ES-I3 (cell line): ENCODE measurements around the gene TLR7.

ENCODE experiments used
- H3K36me3 ChIP-seq: 2 replicates; pipeline ENCODE4 v1.6.1; 2013; ENCODE audit warnings: mild to moderate bottlenecking, low read length, control low read depth, moderate library complexity; ENCODE audit not compliant: insufficient read depth
- H3K4me1 ChIP-seq: 2 replicates; pipeline ENCODE4 v1.6.1; 2013; ENCODE audit warnings: mild to moderate bottlenecking, control low read depth, low read length; ENCODE audit not compliant: insufficient read depth
- H3K9ac ChIP-seq: 2 replicates; pipeline ENCODE4 v1.6.1; 2013; ENCODE audit warnings: low read depth, mild to moderate bottlenecking, low read length, moderate library complexity
- H3K9me3 ChIP-seq: 2 replicates; pipeline ENCODE4 v1.6.1; 2013; ENCODE audit warnings: mild to moderate bottlenecking, low read length, moderate library complexity; ENCODE audit not compliant: control insufficient read depth, insufficient read depth

Gene TLR7

DNA sequence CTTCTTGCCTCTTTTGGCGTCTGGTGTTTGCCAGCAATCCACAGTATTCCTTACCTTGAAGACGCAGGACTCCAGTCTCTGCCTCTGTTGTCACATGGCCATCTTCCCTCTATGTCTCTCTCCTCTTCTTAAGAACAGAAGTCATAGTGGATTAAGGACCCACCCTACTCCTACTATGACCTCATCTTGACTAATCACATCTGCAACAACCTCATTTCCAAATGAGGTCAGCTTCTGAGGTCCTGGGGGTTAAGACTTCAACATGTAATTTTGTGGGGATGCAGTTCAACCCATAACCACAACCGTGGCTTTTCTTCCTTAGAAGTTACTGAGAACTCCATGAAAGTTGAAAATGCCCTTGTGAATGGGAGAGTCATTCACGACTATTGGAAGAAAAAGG lies 62.8 kb downstream of the TLR7 start:
- Histone ChIP-seq H3K9ac (no peak overlapping the region), H3K4me1 (no peaks in the 10 kb centered on the region), H3K9me3 (no peaks in the 10 kb centered on the region), H3K36me3 (no peaks in the 10 kb centered on the region)

DNA sequence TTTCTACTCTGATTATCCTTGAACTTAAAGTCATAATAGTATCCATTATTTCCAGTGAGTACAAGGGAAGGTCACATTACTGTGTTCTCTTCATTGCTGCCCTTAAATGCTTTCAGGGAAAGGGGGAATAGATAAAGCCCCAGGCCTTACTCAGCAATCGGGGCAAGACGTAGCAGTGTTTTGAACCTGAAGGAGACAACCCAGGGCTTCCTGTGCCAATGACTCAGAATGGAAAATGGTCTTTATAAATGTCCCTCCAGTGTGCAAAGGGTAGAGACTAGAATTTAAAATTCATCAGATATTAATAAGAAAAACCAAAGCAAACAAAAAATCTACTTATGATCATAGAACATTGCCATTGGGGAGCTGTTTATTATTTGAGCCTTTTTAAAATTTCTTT lies 63.3 kb downstream of the TLR7 start:
- Histone ChIP-seq H3K9me3 (no peaks in the 10 kb centered on the region), H3K4me1 (no peaks in the 10 kb centered on the region), H3K36me3 (no peaks in the 10 kb centered on the region), H3K9ac (no peak overlapping the region)

DNA sequence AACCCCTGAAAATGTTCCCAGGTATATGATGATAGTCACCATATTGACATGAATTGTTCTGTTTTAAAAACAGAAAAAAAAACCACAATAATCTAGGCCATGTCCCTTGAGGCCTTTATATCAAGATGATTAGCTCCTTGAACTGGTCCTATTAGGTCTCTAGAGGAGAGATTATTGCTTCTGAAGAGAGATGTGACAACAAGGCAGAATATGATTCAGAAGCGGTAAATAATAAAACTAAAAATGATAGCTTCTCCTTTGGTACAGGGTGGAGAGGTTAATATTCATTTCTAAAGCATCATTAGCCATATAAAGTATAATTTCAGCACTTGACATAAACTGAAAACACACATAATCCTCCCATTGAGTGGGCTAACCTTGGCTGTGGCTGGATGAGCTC lies 65.4 kb downstream of the TLR7 start:
- H3K4me1 ChIP-seq, result no peaks in the 10 kb centered on the region
- H3K9ac ChIP-seq, result no peak overlapping the region
- no peaks in the 10 kb centered on the region for H3K9me3 ChIP-seq
- no peaks in the 10 kb centered on the region for H3K36me3 ChIP-seq

DNA sequence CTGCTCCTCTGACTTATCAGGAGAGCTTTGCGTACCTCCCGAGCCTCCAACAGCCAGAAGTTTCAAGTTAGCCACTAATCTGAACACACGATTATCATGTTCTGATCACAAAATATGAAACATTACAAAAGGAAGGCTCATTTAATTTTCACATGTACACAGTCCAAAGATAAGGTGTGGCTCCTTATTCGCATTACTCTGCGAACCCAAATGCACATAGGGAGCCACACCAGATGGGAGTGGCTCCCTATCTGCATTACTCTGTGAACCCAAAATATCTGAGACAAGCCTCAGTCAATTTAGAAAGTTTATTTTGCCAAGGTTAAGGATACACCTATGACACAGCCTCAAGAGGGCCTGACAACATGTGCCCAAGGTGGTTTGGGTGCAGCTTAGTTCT lies 68.0 kb downstream of the TLR7 start:
- H3K9me3 ChIP-seq, result no peaks in the 10 kb centered on the region; the same call in 1 of the 2 replicates
- no peaks in the 10 kb centered on the region for H3K36me3 ChIP-seq
- H3K4me1 ChIP-seq, result no peaks in the 10 kb centered on the region
- H3K9ac ChIP-seq, result no peak overlapping the region

DNA sequence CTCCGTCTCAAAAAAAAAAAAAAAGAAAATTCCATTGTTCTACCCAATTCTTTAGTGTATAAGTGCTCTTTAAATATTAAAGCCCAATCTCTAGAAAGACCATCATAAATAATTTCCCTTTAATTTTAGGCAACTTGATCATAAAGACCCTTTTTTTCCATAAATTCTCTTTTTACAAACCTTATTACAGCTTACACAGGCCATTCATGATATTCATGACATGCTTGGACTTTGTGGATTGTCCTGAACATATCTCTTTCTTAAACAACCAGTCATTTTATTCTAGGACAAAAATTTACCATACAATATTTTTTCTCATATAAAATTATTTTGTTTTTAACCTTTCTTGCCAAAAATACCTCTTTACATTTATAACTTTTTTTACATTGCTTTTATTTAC lies 70.1 kb downstream of the TLR7 start:
- H3K36me3 ChIP-seq, result no peaks in the 10 kb centered on the region
- H3K4me1 ChIP-seq, result no peaks in the 10 kb centered on the region
- no peak overlapping the region for H3K9ac ChIP-seq
- H3K9me3 ChIP-seq, result no peaks in the 10 kb centered on the region; the same call in 1 of the 2 replicates
